ENCODE data around the gene SETX. TPM values are rescaled to one million over a fixed set of nuclear protein-coding genes. Genes with fewer than 3 reads are reported as not detected.

The SETX gene
- total and polyA plus RNA-seq, 10 of the 15 experiments (the other 5 are each of a cell fraction or from before 2014, with no cell fraction given): 15.8 to 75.7 (median 37.0) TPM

DNA sequence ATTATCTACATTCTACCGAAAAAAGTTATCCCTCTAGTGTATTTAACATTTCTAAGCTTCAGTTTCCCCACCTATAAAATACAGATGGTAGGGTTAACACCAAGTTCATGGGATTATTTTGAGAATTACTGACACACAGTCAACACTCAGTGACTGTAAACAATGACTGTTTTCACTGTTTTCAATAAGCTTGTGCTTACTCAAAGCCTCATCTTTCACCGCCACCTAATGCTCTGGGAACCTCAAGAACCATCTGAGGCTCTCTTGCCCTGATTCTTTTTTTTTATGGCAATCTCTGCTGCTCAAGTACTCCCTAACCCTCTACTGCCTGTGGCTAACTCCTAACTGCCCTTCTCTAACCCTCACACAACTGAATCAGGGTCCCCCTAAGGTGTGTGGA, 59.6 kb downstream of the SETX start:
- no peak overlapping the region for H2AFZ ChIP-seq (ENCODE audit: control insufficient read depth, low read depth, low read length)
- WGBS (ENCODE audit: insufficient coverage, insufficient replicate concordance, low lambda C conversion rate, missing lambda C conversion rate): 96% methylated on average over 2 of the region's 2 CpGs
- POLR2A ChIA-PET: interaction anchor here (1.3 kb wide), 1 partner anchor 11 kb away, joined by 4 read pairs; no protein-coding TSS in a partner anchor

More for the DNA sequence above, 59.6 kb downstream of the SETX start:
- Histone ChIP-seq H3K4me3 (no peak overlapping the region), H3K9me3 (replicated peaks; ENCODE audit: control insufficient read depth, insufficient read depth, low read length) (no peaks in the 10 kb centered on the region), H4K20me1 (ENCODE audit: control insufficient read depth, insufficient read depth) (no peaks in the 10 kb centered on the region; the same call in 1 of the 2 replicates), H3K36me3 (ENCODE audit: control insufficient read depth in 2 of 2, insufficient read depth in 2 of 2, low read length in 1 of 2) (peaks cover 14 to 36% of the 10 kb centered on the region in 2 experiments), H3K79me2 (ENCODE audit: control insufficient read depth, insufficient read depth, low read length) (no peaks in the 10 kb centered on the region; the same call in 1 of the 2 replicates), H3K27ac (ENCODE audit: control insufficient read depth, insufficient read depth) (no peak overlapping the region), H3K4me2 (ENCODE audit: control insufficient read depth, insufficient read depth) (no peak overlapping the region), H3K27me3 (replicated peaks in 1 of 2; ENCODE audit: control insufficient read depth in 2 of 2, insufficient read depth in 2 of 2, low read length in 1 of 2) (no peaks in the 10 kb centered on the region), H3K4me1 (ENCODE audit: control insufficient read depth, insufficient read depth, low read length) (no peaks in the 10 kb centered on the region), H3K9ac (ENCODE audit: control insufficient read depth, insufficient read depth, low read length) (no peak overlapping the region)
- FAIRE-seq (no peak), DNase-seq (ENCODE audit: low read depth, low spot score) (no peak), ATAC-seq (no peak)
- no TSS peak for BruUV-seq (replicated peaks)
- RAD21 ChIA-PET (ENCODE audit: unreplicated experiment): no interaction called here
- SMC1A ChIA-PET (ENCODE audit: uncharacterized antibody, unreplicated experiment): interaction anchor here (0.8 to 1.5 kb wide), 2 partner anchors 12 to 43 kb away, joined by 3 to 5 read pairs; no protein-coding TSS in a partner anchor
- CTCF ChIA-PET: no interaction called here
- in situ Hi-C loops (cut with MboI): no loop called here
- intact Hi-C loops (cut with micrococcal nuclease; ENCODE audit: unreplicated experiment): no loop called here
- TF ChIP-seq BRCA1 (IDR thresholded peaks at IDR 0.05; ENCODE audit: low read depth, low read length): no peak
- TF ChIP-seq ASH2L (IDR thresholded peaks at IDR 0.05; ENCODE audit: borderline replicate concordance, low read depth): no peak
- TF ChIP-seq RCOR1 (conservative IDR thresholded peaks at IDR 0.05; ENCODE audit: low read depth, low read length): no peak
- no peak for TF ChIP-seq E2F8 (IDR thresholded peaks at IDR 0.05; ENCODE audit: low read depth, partially characterized antibody)
- TF ChIP-seq, protein P1, sequence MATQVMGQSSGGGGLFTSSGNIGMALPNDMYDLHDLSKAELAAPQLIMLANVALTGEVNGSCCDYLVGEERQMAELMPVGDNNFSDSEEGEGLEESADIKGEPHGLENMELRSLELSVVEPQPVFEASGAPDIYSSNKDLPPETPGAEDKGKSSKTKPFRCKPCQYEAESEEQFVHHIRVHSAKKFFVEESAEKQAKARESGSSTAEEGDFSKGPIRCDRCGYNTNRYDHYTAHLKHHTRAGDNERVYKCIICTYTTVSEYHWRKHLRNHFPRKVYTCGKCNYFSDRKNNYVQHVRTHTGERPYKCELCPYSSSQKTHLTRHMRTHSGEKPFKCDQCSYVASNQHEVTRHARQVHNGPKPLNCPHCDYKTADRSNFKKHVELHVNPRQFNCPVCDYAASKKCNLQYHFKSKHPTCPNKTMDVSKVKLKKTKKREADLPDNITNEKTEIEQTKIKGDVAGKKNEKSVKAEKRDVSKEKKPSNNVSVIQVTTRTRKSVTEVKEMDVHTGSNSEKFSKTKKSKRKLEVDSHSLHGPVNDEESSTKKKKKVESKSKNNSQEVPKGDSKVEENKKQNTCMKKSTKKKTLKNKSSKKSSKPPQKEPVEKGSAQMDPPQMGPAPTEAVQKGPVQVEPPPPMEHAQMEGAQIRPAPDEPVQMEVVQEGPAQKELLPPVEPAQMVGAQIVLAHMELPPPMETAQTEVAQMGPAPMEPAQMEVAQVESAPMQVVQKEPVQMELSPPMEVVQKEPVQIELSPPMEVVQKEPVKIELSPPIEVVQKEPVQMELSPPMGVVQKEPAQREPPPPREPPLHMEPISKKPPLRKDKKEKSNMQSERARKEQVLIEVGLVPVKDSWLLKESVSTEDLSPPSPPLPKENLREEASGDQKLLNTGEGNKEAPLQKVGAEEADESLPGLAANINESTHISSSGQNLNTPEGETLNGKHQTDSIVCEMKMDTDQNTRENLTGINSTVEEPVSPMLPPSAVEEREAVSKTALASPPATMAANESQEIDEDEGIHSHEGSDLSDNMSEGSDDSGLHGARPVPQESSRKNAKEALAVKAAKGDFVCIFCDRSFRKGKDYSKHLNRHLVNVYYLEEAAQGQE (IDR thresholded peaks at IDR 0.05; ENCODE audit: low read depth, low read length): no peak
- no peak for TF ChIP-seq NFYA (IDR thresholded peaks at IDR 0.05; ENCODE audit: borderline replicate concordance, low read depth, low read length)
- TF ChIP-seq SUZ12 (IDR thresholded peaks at IDR 0.05; ENCODE audit: unreplicated experiment): no peak
- TF ChIP-seq GABPA (IDR thresholded peaks at IDR 0.05; ENCODE audit: low read depth): no peak
- TF ChIP-seq E2F4 (IDR thresholded peaks at IDR 0.05; ENCODE audit: low read depth, low read length): no peak
- TF ChIP-seq KDM1A (IDR thresholded peaks at IDR 0.05; ENCODE audit: borderline replicate concordance): no peak
- TF ChIP-seq, protein P2, sequence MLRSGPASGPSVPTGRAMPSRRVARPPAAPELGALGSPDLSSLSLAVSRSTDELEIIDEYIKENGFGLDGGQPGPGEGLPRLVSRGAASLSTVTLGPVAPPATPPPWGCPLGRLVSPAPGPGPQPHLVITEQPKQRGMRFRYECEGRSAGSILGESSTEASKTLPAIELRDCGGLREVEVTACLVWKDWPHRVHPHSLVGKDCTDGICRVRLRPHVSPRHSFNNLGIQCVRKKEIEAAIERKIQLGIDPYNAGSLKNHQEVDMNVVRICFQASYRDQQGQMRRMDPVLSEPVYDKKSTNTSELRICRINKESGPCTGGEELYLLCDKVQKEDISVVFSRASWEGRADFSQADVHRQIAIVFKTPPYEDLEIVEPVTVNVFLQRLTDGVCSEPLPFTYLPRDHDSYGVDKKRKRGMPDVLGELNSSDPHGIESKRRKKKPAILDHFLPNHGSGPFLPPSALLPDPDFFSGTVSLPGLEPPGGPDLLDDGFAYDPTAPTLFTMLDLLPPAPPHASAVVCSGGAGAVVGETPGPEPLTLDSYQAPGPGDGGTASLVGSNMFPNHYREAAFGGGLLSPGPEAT (IDR thresholded peaks at IDR 0.05; ENCODE audit: low read depth): no peak
- TF ChIP-seq CBX3 (IDR thresholded peaks at IDR 0.05; ENCODE audit: borderline replicate concordance, low read depth): no peak
- TF ChIP-seq RFX5 (IDR thresholded peaks at IDR 0.05; ENCODE audit: low read depth, low read length): no peak

Data from GM12878 (cell line).